ENCODE measurements around the gene AMPH. TPM values are rescaled to one million over a fixed set of nuclear protein-coding genes. Genes with fewer than 3 reads are reported as not detected.

AMPH gene
- total and polyA plus RNA-seq, 2 of the 4 experiments (the other 2 are of a cell fraction): 3.9 to 4.8 TPM

GRCh38 chr7:38373155-38373554 is 258.0 kb downstream of the AMPH start:
- dilution Hi-C loops (cut with HindIII; ENCODE audit: low sequenced_read_pairs, unreplicated experiment): no loop called here
- DNase-seq: no peak

More at GRCh38 chr7:38373155-38373554, 258.0 kb downstream of the AMPH start:
- H3K56ac ChIP-seq (ENCODE audit: extremely low read depth, insufficient read depth, low read length): no peak overlapping the region
- H3K9me1 ChIP-seq (ENCODE audit: insufficient read depth, low read length): no peaks in the 10 kb centered on the region
- no peak overlapping the region for H3K23ac ChIP-seq (ENCODE audit: low read depth, low read length)
- 73% methylated on average over 3 of the region's 8 CpGs; no CpG with 5 or more reads in 1 of the 2 experiments for WGBS, 2 experiments (ENCODE audit: extremely low coverage in 2 of 2, insufficient read length in 1 of 2)
- H2BK120ac ChIP-seq (ENCODE audit: low read depth, low read length): no peak overlapping the region
- H3K18ac ChIP-seq (ENCODE audit: low read depth, low read length): no peak overlapping the region
- no peak overlapping the region for H3K4me3 ChIP-seq (ENCODE audit: insufficient read depth, low read depth, low read length)
- H3K27me3 ChIP-seq (ENCODE audit: control insufficient read depth, insufficient read depth, low read length): no peaks in the 10 kb centered on the region
- H3K4me2 ChIP-seq (ENCODE audit: low read depth, low read length): no peak overlapping the region
- H2BK5ac ChIP-seq (ENCODE audit: low read depth, low read length, poor library complexity, severe bottlenecking): no peak overlapping the region
- no TSS peak for BruUV-seq (replicated peaks)
- no peak overlapping the region for H4K8ac ChIP-seq (ENCODE audit: low read depth in 2 of 2, low read length in 2 of 2)
- H3K79me1 ChIP-seq (ENCODE audit: low read depth in 1 of 2, low read length in 2 of 2): no peaks in the 10 kb centered on the region
- no peak overlapping the region for H3K4ac ChIP-seq (ENCODE audit: low read depth, low read length)
- no peak overlapping the region for H2AK9ac ChIP-seq (replicated peaks; ENCODE audit: low read depth, low read length, poor library complexity)
- in situ Hi-C loops (cut with MboI; ENCODE audit: low sequenced_read_pairs): no loop called here
- H2AFZ ChIP-seq (replicated peaks; ENCODE audit: low read length, poor library complexity): peak overlapping the region; percentile 75
- H3K4me1 ChIP-seq (ENCODE audit: control insufficient read depth, insufficient read depth, low read length): no peaks in the 10 kb centered on the region
- intact Hi-C loops (cut with micrococcal nuclease): loop anchor here (5.0 kb wide), 1 partner anchor 471 kb away; no protein-coding TSS in a partner anchor
- H3K9ac ChIP-seq (ENCODE audit: low read depth, low read length): no peak overlapping the region
- no peaks in the 10 kb centered on the region for H4K20me1 ChIP-seq (ENCODE audit: insufficient read depth, low read length)
- no peak overlapping the region for H3K14ac ChIP-seq (replicated peaks; ENCODE audit: low read depth, low read length)
- no peaks in the 10 kb centered on the region for H3K9me3 ChIP-seq (ENCODE audit: control insufficient read depth, insufficient read depth, low read length)
- no peak overlapping the region for H2BK20ac ChIP-seq (ENCODE audit: low read depth, low read length)
- no peak overlapping the region for H3K27ac ChIP-seq (ENCODE audit: insufficient read depth, low read length)
- ChIA-PET CTCF (interaction anchor here (1.3 to 2.3 kb wide), 2 partner anchors 26 to 264 kb away, joined by 4 to 12 read pairs; no protein-coding TSS in a partner anchor), POLR2A (ENCODE audit: unreplicated experiment) (no interaction called here)
- no peak overlapping the region for H4K5ac ChIP-seq (ENCODE audit: low read depth, low read length)
- no peak overlapping the region for H2BK15ac ChIP-seq (ENCODE audit: low read depth, low read length)
- no peaks in the 10 kb centered on the region for H3K36me3 ChIP-seq (ENCODE audit: control insufficient read depth, insufficient read depth, low read length)
- ATAC-seq (ENCODE audit: low read depth): no peak
- no peak overlapping the region for H2AK5ac ChIP-seq (ENCODE audit: low read depth, low read length)
- TF ChIP-seq CTCF (conservative IDR thresholded peaks at IDR 0.05; ENCODE audit: low read depth, low read length) (no peak), ELK1 (IDR thresholded peaks at IDR 0.05; ENCODE audit: borderline replicate concordance, low read depth, low read length) (no peak), NFE2L2 (IDR thresholded peaks at IDR 0.05; ENCODE audit: low read depth, low read length) (no peak), MXI1 (IDR thresholded peaks at IDR 0.05; ENCODE audit: borderline replicate concordance, low read depth, low read length) (no peak), RFX5 (IDR thresholded peaks at IDR 0.05; ENCODE audit: low read depth, low read length) (no peak), CHD1 (IDR thresholded peaks at IDR 0.05; ENCODE audit: low read depth, low read length) (no peak), POLR2A (IDR thresholded peaks at IDR 0.05; ENCODE audit: low read depth, low read length) (no peak), SMC3 (IDR thresholded peaks at IDR 0.05; ENCODE audit: low read depth, low read length) (no peak), CEBPB (IDR thresholded peaks at IDR 0.05; ENCODE audit: low read depth, low read length) (no peak), RAD21 (IDR thresholded peaks at IDR 0.05; ENCODE audit: low read length) (no peak), FOS (IDR thresholded peaks at IDR 0.05; ENCODE audit: low read depth, low read length) (no peak), RCOR1 (IDR thresholded peaks at IDR 0.05; ENCODE audit: insufficient replicate concordance, low read length) (no peak)
- TF ChIP-seq, protein P1, sequence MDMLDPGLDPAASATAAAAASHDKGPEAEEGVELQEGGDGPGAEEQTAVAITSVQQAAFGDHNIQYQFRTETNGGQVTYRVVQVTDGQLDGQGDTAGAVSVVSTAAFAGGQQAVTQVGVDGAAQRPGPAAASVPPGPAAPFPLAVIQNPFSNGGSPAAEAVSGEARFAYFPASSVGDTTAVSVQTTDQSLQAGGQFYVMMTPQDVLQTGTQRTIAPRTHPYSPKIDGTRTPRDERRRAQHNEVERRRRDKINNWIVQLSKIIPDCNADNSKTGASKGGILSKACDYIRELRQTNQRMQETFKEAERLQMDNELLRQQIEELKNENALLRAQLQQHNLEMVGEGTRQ (IDR thresholded peaks at IDR 0.05; ENCODE audit: low read depth, low read length): no peak
- H4K91ac ChIP-seq (ENCODE audit: insufficient read depth, low read depth, low read length): no peak overlapping the region
